BLaER1 treated with 17β-estradiol and CSF1 and Interleukin-3, amounts not matched to agents 10 nM and 100 nM (cell line): ENCODE data around the gene SIK3.
A peak's percentile ranks its signal among the peaks of the same experiment; 100 is the strongest.

Source experiments
- H3K27ac ChIP-seq, 11 experiments: shearing (Covaris generic); formaldehyde crosslinking; 2 replicates each; pipeline ENCODE4 v1.8.1; 2022
- H3K27me3 ChIP-seq, 11 experiments: shearing (Covaris generic); formaldehyde crosslinking; 2 replicates each; pipeline ENCODE4 v1.8.1; 2022
- H3K36me3 ChIP-seq, 11 experiments: shearing (Covaris generic); formaldehyde crosslinking; 2 replicates each; pipeline ENCODE4 v1.8.1; 2022
- H3K4me1 ChIP-seq, 10 experiments: shearing (Covaris generic); formaldehyde crosslinking; 2 replicates each; pipeline ENCODE4 v1.8.1; 2022
- H3K4me2 ChIP-seq, 11 experiments: shearing (Covaris generic); formaldehyde crosslinking; 2 replicates each; pipeline ENCODE4 v1.8.1; 2022
- H3K4me3 ChIP-seq, 10 experiments: shearing (Covaris generic); formaldehyde crosslinking; 2 replicates each; pipeline ENCODE4 v1.8.1; 2022
- H3K9ac ChIP-seq, 11 experiments: shearing (Covaris generic); formaldehyde crosslinking; 2 replicates each; pipeline ENCODE4 v1.8.1; 2022
- H3K9me3 ChIP-seq, 11 experiments: shearing (Covaris generic); formaldehyde crosslinking; replicated peaks in 1 of 11; 2 replicates each; pipeline ENCODE4 v1.8.1; 2022
- H4K20me1 ChIP-seq, 11 experiments: shearing (Covaris generic); formaldehyde crosslinking; 2 replicates each; pipeline ENCODE4 v1.8.1; 2022
- Cebpa-rat ChIP-seq, 11 experiments: shearing (Covaris generic); IDR thresholded peaks; 2 replicates each; pipeline ENCODE4 v1.8.1; 2022

SIK3 gene

GRCh38 chr11:117017456-117017855, 80.8 kb downstream of the SIK3 start:
- H3K9me3 ChIP-seq: peaks cover 7 to 14% (median 9%) of the 10 kb centered on the region in 11 experiments; a peak in 21 of 22 replicates
- H3K4me1 ChIP-seq: peaks cover under 1 to 27% (median 11%) of the 10 kb centered on the region in 10 experiments; a peak in 18 of 20 replicates
- peaks cover 13 to 84% (median 55%) of the 10 kb centered on the region in 11 experiments; a peak in 20 of 22 replicates for H4K20me1 ChIP-seq
- no peak overlapping the region for H3K4me3 ChIP-seq
- no peak overlapping the region for H3K9ac ChIP-seq
- no peak for TF ChIP-seq Cebpa-rat (IDR thresholded peaks at IDR 0.05)
- no peak overlapping the region for H3K4me2 ChIP-seq
- H3K36me3 ChIP-seq: peaks cover 0 to 28% (median 11%) of the 10 kb centered on the region in 11 experiments; a peak in 13 of 22 replicates
- no peaks in the 10 kb centered on the region for H3K27me3 ChIP-seq
- H3K27ac ChIP-seq: no peak overlapping the region

DNA sequence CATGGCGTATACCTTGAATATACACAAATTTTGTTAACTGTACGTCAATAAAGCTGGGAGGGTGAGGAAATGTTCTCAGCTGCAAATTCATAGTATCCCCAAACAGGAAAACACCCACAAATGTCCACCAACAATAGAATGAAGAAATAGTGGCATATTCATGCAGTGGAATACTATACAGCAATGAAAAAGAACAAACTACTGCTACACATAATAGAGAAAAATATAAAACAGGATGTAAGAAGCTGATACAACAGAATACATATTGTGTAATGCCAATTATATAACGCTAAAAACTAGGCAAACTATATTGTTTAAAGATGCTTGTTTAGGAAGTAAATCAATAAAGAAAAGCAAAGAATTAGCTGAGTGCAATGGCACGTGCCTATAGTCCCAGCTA, 81.5 kb downstream of the SIK3 start:
- Histone ChIP-seq H3K9ac (no peak overlapping the region), H3K4me1 (peaks cover 7 to 31% (median 11%) of the 10 kb centered on the region in 10 experiments; a peak in 19 of 20 replicates), H3K27ac (no peak overlapping the region), H4K20me1 (peaks cover 13 to 84% (median 58%) of the 10 kb centered on the region in 11 experiments; a peak in 21 of 22 replicates), H3K27me3 (no peaks in the 10 kb centered on the region), H3K4me3 (no peak overlapping the region), H3K4me2 (no peak overlapping the region), H3K9me3 (peaks cover 7 to 14% (median 9%) of the 10 kb centered on the region in 11 experiments; a peak in 21 of 22 replicates), H3K36me3 (peaks cover 0 to 28% (median 11%) of the 10 kb centered on the region in 11 experiments; a peak in 13 of 22 replicates)
- no peak for TF ChIP-seq Cebpa-rat (IDR thresholded peaks at IDR 0.05)

- Histone ChIP-seq H3K9me3 (peaks cover 7 to 14% (median 9%) of the 10 kb centered on the region in 11 experiments; a peak in 21 of 22 replicates), H3K4me1 (peaks cover 7 to 35% (median 14%) of the 10 kb centered on the region in 10 experiments; a peak in 19 of 20 replicates), H3K27me3 (no peaks in the 10 kb centered on the region), H3K4me2 (no peak overlapping the region), H3K9ac (no peak overlapping the region), H4K20me1 (peaks cover 13 to 84% (median 58%) of the 10 kb centered on the region in 11 experiments; a peak in 21 of 22 replicates), H3K36me3 (peaks cover 0 to 26% (median 11%) of the 10 kb centered on the region in 11 experiments; a peak in 13 of 22 replicates), H3K4me3 (no peak overlapping the region), H3K27ac (no peak overlapping the region)
- no peak for TF ChIP-seq Cebpa-rat (IDR thresholded peaks at IDR 0.05)
These were observed 82.0 kb downstream of the SIK3 start for GRCh38 chr11:117016246-117016645.

DNA sequence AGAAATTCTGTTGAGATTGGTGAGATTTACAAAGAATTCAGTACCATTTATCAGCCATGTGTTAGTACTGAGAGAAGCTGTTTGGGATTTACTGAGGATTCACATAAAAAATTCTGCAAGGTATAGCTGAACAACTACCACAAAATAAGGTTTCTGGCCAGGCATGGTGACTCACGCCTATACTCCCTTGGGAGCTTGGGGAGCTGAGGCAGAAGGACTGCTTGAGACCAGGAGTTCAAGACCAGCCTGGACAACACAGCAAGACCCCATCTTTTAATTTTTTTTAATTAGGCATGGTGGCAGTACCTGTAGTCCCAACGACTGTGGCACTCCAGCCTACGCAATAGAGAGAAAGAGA, 86.7 kb downstream of the SIK3 start:
- peaks cover 1 to 62% (median 20%) of the 10 kb centered on the region in 10 experiments for H3K4me1 ChIP-seq
- no peak overlapping the region for H3K4me3 ChIP-seq
- H3K27ac ChIP-seq: peak overlapping the region in 2 of 11 experiments; percentile 2 to 42; a peak in 4 of 22 replicates
- peaks cover 0 to 7% (median 0%) of the 10 kb centered on the region in 11 experiments; a peak in 4 of 22 replicates for H3K36me3 ChIP-seq
- H3K9ac ChIP-seq: no peak overlapping the region
- no peak for TF ChIP-seq Cebpa-rat (IDR thresholded peaks at IDR 0.05)
- H3K4me2 ChIP-seq: peak overlapping the region in 6 of 11 experiments; percentile 3 to 41 (median 26); a peak in 8 of 22 replicates
- H3K9me3 ChIP-seq: peaks cover 0 to 3% (median 3%) of the 10 kb centered on the region in 11 experiments; a peak in 19 of 22 replicates
- peaks cover 31 to 88% (median 50%) of the 10 kb centered on the region in 11 experiments; a peak in 19 of 22 replicates for H4K20me1 ChIP-seq
- H3K27me3 ChIP-seq: no peaks in the 10 kb centered on the region

GRCh38 chr11:117010808-117011540, 87.3 kb downstream of the SIK3 start:
- H3K9me3 ChIP-seq: no peaks in the 10 kb centered on the region
- H3K27ac ChIP-seq: peak overlapping the region in 3 of 11 experiments; percentile 2 to 42 (median 10); a peak in 3 of 22 replicates
- no peak overlapping the region for H3K9ac ChIP-seq
- no peaks in the 10 kb centered on the region for H3K27me3 ChIP-seq
- no peak for TF ChIP-seq Cebpa-rat (IDR thresholded peaks at IDR 0.05)
- H3K36me3 ChIP-seq: peaks cover 0 to 7% (median 0%) of the 10 kb centered on the region in 11 experiments; a peak in 2 of 22 replicates
- peak overlapping the region in 4 of 11 experiments; percentile 2 to 41 (median 38); a peak in 5 of 22 replicates for H3K4me2 ChIP-seq
- H3K4me3 ChIP-seq: no peak overlapping the region
- H3K4me1 ChIP-seq: peaks cover 7 to 68% (median 25%) of the 10 kb centered on the region in 10 experiments
- peaks cover 31 to 92% (median 56%) of the 10 kb centered on the region in 11 experiments; a peak in 20 of 22 replicates for H4K20me1 ChIP-seq

GRCh38 chr11:117009905-117010605, 88.2 kb downstream of the SIK3 start:
- Histone ChIP-seq H3K4me3 (no peak overlapping the region), H3K9me3 (no peaks in the 10 kb centered on the region), H3K36me3 (peaks cover 0 to 7% (median 0%) of the 10 kb centered on the region in 11 experiments; a peak in 2 of 22 replicates), H4K20me1 (peaks cover 37 to 92% (median 65%) of the 10 kb centered on the region in 11 experiments; a peak in 20 of 22 replicates), H3K4me1 (peaks cover 11 to 77% (median 34%) of the 10 kb centered on the region in 10 experiments), H3K27ac (0 out of 22 replicates have a peak overlapping the region, but pooled peaks of 3 of the 11 experiments have one; percentile 8 to 42 (median 10)), H3K9ac (no peak overlapping the region), H3K4me2 (peak overlapping the region in 3 of 11 experiments; percentile 6 to 41 (median 15); a peak in 5 of 22 replicates), H3K27me3 (no peaks in the 10 kb centered on the region)
- TF ChIP-seq Cebpa-rat (IDR thresholded peaks at IDR 0.05): no peak

GRCh38 chr11:117005758-117006157, 92.5 kb downstream of the SIK3 start:
- H3K4me2 ChIP-seq: peak overlapping the region; percentile 34 to 93 (median 84)
- no peaks in the 10 kb centered on the region for H3K9me3 ChIP-seq

DNA sequence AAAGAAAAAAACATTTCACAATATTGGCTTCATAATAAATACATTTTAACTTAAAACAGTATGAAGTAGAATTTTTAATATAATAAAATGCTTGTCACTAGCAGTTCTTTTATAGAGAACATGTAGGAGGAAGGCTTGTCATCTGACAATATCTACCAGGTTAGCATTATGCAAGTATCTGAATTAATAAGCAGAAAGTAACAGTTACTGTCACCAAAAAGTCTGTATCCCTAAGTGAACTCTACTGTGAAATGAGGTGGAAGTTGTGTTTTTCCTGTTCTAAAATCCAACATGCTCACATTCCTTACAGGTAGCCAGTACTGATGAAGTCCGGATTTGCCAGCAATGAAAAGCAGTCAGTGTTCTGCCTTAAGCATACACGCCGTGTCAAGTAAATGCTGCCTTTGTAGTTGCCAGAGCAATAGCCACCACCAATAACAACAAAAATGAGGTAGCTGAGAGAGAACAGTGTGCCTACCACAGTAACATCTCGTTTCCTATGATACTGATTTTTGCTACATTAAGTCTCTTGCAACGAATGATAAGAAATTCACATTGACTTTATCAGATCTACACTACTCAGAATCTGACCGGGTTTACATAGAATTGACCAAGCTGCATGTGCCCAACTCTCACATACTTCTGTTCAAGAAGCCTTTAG, 95.5 kb downstream of the SIK3 start:
- Histone ChIP-seq H3K4me2 (peak overlapping the region in 5 of 11 experiments; percentile 6 to 75 (median 45); a peak in 8 of 22 replicates), H3K9ac (no peak overlapping the region), H3K9me3 (no peaks in the 10 kb centered on the region), H3K4me3 (no peak overlapping the region), H3K36me3 (peaks cover 0 to 13% (median 4%) of the 10 kb centered on the region in 11 experiments; a peak in 6 of 22 replicates), H3K4me1 (peaks cover 11 to 88% (median 48%) of the 10 kb centered on the region in 10 experiments), H3K27me3 (no peaks in the 10 kb centered on the region), H3K27ac (peak overlapping the region in 2 of 11 experiments; percentile 8 to 62; a peak in 3 of 22 replicates), H4K20me1 (peaks cover 7 to 100% (median 53%) of the 10 kb centered on the region in 11 experiments; a peak in 19 of 22 replicates)
- TF ChIP-seq Cebpa-rat (IDR thresholded peaks at IDR 0.05): no peak

More at GRCh38 chr11:117005758-117006157, 92.5 kb downstream of the SIK3 start:
- no peak for TF ChIP-seq Cebpa-rat (IDR thresholded peaks at IDR 0.05)
- Histone ChIP-seq H3K36me3 (peaks cover 0 to 15% (median 4%) of the 10 kb centered on the region in 11 experiments; a peak in 6 of 22 replicates), H3K4me3 (peak overlapping the region in 5 of 10 experiments; percentile 30 to 52 (median 42); a peak in 8 of 20 replicates), H4K20me1 (peaks cover 16 to 99% (median 69%) of the 10 kb centered on the region in 11 experiments; a peak in 20 of 22 replicates), H3K27me3 (no peaks in the 10 kb centered on the region), H3K9ac (peak overlapping the region in 6 of 11 experiments; percentile 15 to 65 (median 54); a peak in 10 of 22 replicates), H3K27ac (peak overlapping the region in 8 of 11 experiments; percentile 14 to 74 (median 60); a peak in 13 of 22 replicates), H3K4me1 (peaks cover 11 to 94% (median 37%) of the 10 kb centered on the region in 10 experiments)
